Natural killer cell (primary cell): ENCODE data around the gene TBKBP1. TPM values are rescaled to one million over a fixed set of nuclear protein-coding genes. Genes with fewer than 3 reads are reported as not detected.

Source experiments
- ATAC-seq, 3 donors: fragments of 150-1000 bp in 2 of 3; fragments of 200-7000 bp in 1 of 3; cut with Tn5 transposase; 1 replicate in 1 of 3; 2 replicates in 2 of 3; pipeline ENCODE4 v1.10.0; 2021; ENCODE audit warnings: mild to moderate bottlenecking in 2 of 3, moderate library complexity in 2 of 3
- DNase-seq, 2 donors: peaks; one replicate each; pipeline versions ENCODE4 v3.0.0 to v3.0.0-alpha.2; 2013 to 2021; ENCODE audit warnings: mixed read lengths in 1 of 2
- H3K27ac ChIP-seq: one replicate; pipeline ENCODE4 v1.5.1; 2013; ENCODE audit warnings: mild to moderate bottlenecking, low read length
- H3K27me3 ChIP-seq: one replicate; pipeline ENCODE4 v1.6.1; 2013; ENCODE audit warnings: low read length; ENCODE audit not compliant: control insufficient read depth, insufficient read depth
- H3K36me3 ChIP-seq: one replicate; pipeline ENCODE4 v1.6.1; 2013; ENCODE audit warnings: low read length; ENCODE audit not compliant: control insufficient read depth, insufficient read depth
- H3K4me1 ChIP-seq: one replicate; pipeline ENCODE4 v1.6.1; 2013; ENCODE audit warnings: low read length; ENCODE audit not compliant: control insufficient read depth, insufficient read depth
- H3K4me3 ChIP-seq: one replicate; pipeline ENCODE4 v1.5.1; 2013; ENCODE audit warnings: low read length
- H3K9me3 ChIP-seq: one replicate; pipeline ENCODE4 v1.6.1; 2013; ENCODE audit warnings: low read length; ENCODE audit not compliant: control insufficient read depth, insufficient read depth
- H3K27ac Mint-ChIP-seq, 2 donors: one replicate each; pipeline ENCODE4 v1.8.0; 2022; ENCODE audit warnings: mild to moderate bottlenecking in 2 of 2, mixed read lengths in 2 of 2, moderate library complexity in 1 of 2
- H3K27me3 Mint-ChIP-seq, 2 donors: one replicate each; pipeline ENCODE4 v1.8.0; 2022; ENCODE audit warnings: low read depth in 2 of 2, mixed read lengths in 2 of 2
- H3K36me3 Mint-ChIP-seq: one replicate; pipeline ENCODE4 v1.8.0; 2022; ENCODE audit warnings: mixed read lengths
- H3K4me1 Mint-ChIP-seq, 2 donors: one replicate each; pipeline ENCODE4 v1.8.0; 2022; ENCODE audit warnings: mixed read lengths in 2 of 2
- H3K4me3 Mint-ChIP-seq: one replicate; pipeline ENCODE4 v1.8.0; 2022; ENCODE audit warnings: mild to moderate bottlenecking, moderate library complexity, mixed read lengths
- H3K9me3 Mint-ChIP-seq, 2 donors: one replicate each; pipeline ENCODE4 v1.8.0; 2022; ENCODE audit warnings: mixed read lengths in 2 of 2
- CTCF ChIP-seq: fragments of 200-600 bp; IDR thresholded peaks from one replicate; pipeline ENCODE4 v1.8.0; 2022; ENCODE audit warnings: antibody characterized with exemption
- WGBS: methylation state at CpG from one replicate; pipeline ENCODE4 v1.1.7; 2013; ENCODE audit warnings: missing lambda C conversion rate; ENCODE audit not compliant: insufficient coverage; 5-methylcytosine and 5-hydroxymethylcytosine counted together
- intact Hi-C: fragments of 100-400 bp; cut with micrococcal nuclease; formaldehyde crosslinking; loops from one replicate; pipeline ENCODE4 v1.14.2; 2022
- total RNA-seq, 4 donors: library from RNA; stranded (reverse); fragments of 120-200 nt in 1 of 4; gene quantifications; one replicate each; pipeline versions ENCODE4 v1.2.3 to v1.2.4, GENCODE V29; 2013 to 2022

TBKBP1 gene
- total RNA-seq, 3 donors from 2014 or later (not counting 1 experiment from before 2014, with no cell fraction given) = 21.4 to 38.9 (median 37.6) TPM

DNA sequence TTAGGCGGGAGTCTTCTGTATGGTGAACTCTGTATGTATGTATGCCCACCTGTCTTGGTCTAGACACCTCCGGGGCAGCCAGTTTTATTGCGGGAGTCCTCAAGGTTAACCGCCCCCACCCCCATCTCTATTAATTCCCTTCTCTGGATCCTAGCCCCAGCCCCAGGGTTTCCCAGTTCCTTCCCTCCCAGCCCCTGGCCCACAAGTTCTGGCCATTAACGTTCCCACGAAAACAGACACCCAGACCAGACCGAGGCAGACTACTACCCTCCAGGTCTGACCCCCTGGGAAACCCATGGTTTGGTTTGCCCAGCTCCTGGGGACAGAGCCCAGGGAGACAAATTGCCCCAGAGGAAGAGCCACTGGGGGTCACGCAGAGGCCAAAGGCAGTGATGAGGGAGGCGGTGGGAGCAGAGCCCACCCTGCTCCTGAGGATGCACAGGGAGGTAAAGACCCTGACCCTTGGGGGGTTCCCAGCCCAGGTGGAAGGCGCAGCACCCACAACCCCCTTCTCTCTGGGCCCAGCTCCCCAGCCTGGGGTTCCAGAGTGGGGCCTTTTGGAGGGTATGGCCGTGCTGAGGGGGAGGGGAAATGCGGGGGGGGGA lies 8.5 kb downstream of the TBKBP1 start:
- Mint-ChIP-seq H3K36me3 (no peaks in the 10 kb centered on the region), H3K4me3 (peak overlapping the region; percentile 94), H3K4me1 (peaks cover 82 to 93% of the 10 kb centered on the region in 2 donors), H3K27ac (peak overlapping the region; percentile 98), H3K27me3 (no peaks in the 10 kb centered on the region), H3K9me3 (no peaks in the 10 kb centered on the region)
- peak overlapping the region; percentile 80 for H3K27ac ChIP-seq
- no peaks in the 10 kb centered on the region for H3K9me3 ChIP-seq
- intact Hi-C loops = loop anchor here (5.0 kb wide), 1 partner anchor 40 kb away; no protein-coding TSS in a partner anchor
- H3K4me3 ChIP-seq = peak overlapping the region; percentile 12
- ATAC-seq (no peak), DNase-seq (no peak)
- no peaks in the 10 kb centered on the region for H3K27me3 ChIP-seq
- peaks cover 96% of the 10 kb centered on the region for H3K4me1 ChIP-seq
- H3K36me3 ChIP-seq = peaks cover 5% of the 10 kb centered on the region
- WGBS = 40% methylated on average over 12 of the region's 12 CpGs
- TF ChIP-seq CTCF = no peak

DNA sequence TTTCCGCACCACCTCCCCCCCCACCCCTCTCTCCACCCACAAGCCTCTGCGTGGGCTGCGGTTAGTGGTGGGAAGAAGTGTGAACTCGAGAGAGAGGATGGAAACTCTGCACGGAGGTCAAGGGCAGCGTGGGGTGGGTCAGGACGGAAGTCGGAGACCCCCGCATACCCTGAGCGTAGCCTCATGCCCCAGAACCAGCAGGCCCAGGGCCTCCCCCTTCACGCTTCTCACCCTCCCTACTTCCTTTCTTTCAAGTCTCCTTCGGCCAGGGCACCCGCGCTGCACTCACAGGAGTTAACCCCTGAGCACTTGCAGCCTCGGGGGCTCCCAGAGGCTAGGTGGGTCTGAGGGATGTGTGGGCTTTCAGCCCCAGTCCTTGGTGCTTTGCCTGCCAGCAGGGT lies 9.2 kb downstream of the TBKBP1 start:
- Histone ChIP-seq H3K4me3 (peak overlapping the region; percentile 12), H3K27me3 (no peaks in the 10 kb centered on the region), H3K36me3 (peaks cover 5% of the 10 kb centered on the region), H3K9me3 (no peaks in the 10 kb centered on the region), H3K4me1 (peaks cover 96% of the 10 kb centered on the region), H3K27ac (peak overlapping the region; percentile 80)
- WGBS = 0% methylated on average over 14 of the region's 15 CpGs
- intact Hi-C loops = loop anchor here (5.0 kb wide), 1 partner anchor 41 kb away; no protein-coding TSS in a partner anchor
- Mint-ChIP-seq H3K36me3 (no peaks in the 10 kb centered on the region), H3K4me3 (peak overlapping the region; percentile 91), H3K4me1 (peaks cover 84 to 92% of the 10 kb centered on the region in 2 donors), H3K27me3 (no peaks in the 10 kb centered on the region), H3K27ac (peak overlapping the region; percentile 98), H3K9me3 (no peaks in the 10 kb centered on the region)
- ATAC-seq (peak; percentile 35 to 55 (median 53)), DNase-seq (peak; percentile 69 to 71)
- TF ChIP-seq CTCF = no peak

GRCh38 chr17:47703671-47704070 lies 9.7 kb downstream of the TBKBP1 start:
- peak overlapping the region; percentile 91 for H3K4me3 Mint-ChIP-seq
- intact Hi-C loops = loop anchor here (5.0 kb wide), 1 partner anchor 41 kb away; no protein-coding TSS in a partner anchor
- H3K36me3 Mint-ChIP-seq = no peaks in the 10 kb centered on the region
- H3K27ac Mint-ChIP-seq = peak overlapping the region; percentile 98
- 33% methylated on average over 3 of the region's 5 CpGs for WGBS
- Histone ChIP-seq H3K4me3 (peak overlapping the region; percentile 12), H3K4me1 (peaks cover 93% of the 10 kb centered on the region), H3K36me3 (peaks cover 4% of the 10 kb centered on the region), H3K9me3 (no peaks in the 10 kb centered on the region), H3K27me3 (no peaks in the 10 kb centered on the region), H3K27ac (peak overlapping the region; percentile 80)
- TF ChIP-seq CTCF = no peak
- H3K4me1 Mint-ChIP-seq = peaks cover 80 to 88% of the 10 kb centered on the region in 2 donors
- no peak for ATAC-seq
- peak in 1 of 2 donors; percentile 47 for DNase-seq
- no peaks in the 10 kb centered on the region for H3K9me3 Mint-ChIP-seq
- H3K27me3 Mint-ChIP-seq = no peaks in the 10 kb centered on the region
